ENCODE data around the gene SBNO1. TPM values are rescaled to one million over a fixed set of nuclear protein-coding genes. Genes with fewer than 3 reads are reported as not detected.
A peak's percentile ranks its signal among the peaks of the same experiment; 100 is the strongest.
"Not testable (repeated sequence)": the region's sequence is repeated elsewhere in the genome, so short reads cannot be mapped to it uniquely, and the experiment has no call there.

Gene SBNO1
- total RNA-seq, 1 experiment from 2014 or later = 10.7 TPM

GRCh38 chr12:123250471-123251383, 113.9 kb downstream of the SBNO1 start:
- DNase-seq (ENCODE audit: low spot score) = peak; percentile 95

DNA sequence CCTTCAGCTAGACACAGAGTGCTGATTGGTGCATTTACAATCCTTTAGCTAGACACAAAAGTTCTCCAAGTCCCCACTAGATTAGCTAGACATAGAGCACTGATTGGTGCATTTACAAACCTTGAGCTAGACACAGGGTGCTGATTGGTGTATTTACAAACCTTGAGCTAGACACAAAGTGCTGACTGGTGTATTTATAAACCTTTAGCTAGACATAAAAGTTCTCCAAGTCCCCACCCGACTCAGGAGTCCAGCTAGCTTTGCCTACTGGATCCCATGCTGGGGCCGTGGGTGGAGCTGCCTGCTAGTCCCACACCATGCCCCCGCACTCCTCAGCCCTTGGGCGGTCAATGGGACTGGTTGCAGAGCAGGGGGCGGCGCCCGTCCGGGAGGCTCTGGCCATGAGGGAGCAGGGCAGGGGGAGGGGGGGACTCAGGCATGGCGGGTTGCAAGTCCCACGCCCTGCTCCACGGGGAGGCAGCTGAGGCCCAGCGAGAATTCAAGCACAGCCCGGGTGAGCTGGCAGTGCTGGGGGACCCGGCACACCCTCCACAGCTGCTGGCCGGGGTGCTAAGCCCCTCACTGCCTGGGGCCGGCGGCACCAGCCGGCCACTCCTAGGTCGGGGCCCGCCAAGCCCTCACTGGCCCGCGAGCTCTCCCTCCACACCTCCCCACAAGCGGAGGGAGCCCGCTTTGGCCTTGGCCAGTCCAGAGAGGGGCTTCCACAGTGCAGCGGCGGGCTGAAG, 115.5 kb downstream of the SBNO1 start:
- not testable (repeated sequence) for DNase-seq (ENCODE audit: low spot score)

GRCh38 chr12:123248129-123248528, 116.5 kb downstream of the SBNO1 start:
- not testable (repeated sequence) for DNase-seq (ENCODE audit: low spot score)

DNA sequence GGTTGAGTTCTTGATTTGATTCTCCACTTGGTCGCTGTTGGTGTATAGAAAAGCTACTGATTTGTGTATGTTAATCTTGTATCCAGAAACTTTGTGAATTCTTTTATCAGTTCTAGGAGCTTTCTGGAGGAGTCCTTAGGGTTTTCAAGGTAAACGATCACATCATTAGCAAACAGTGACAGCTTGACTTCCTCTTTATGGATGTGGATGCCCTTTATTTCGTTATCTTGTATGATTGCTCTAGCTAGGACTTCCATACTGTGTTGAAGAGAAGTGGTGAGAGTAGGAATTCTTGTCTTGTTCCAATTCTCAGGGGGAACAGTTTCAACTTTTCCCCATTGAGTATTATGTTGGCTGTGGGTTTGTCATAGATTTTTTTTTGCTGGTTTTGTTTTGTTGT, 119.0 kb downstream of the SBNO1 start:
- no peak for DNase-seq (ENCODE audit: low spot score)

DNA sequence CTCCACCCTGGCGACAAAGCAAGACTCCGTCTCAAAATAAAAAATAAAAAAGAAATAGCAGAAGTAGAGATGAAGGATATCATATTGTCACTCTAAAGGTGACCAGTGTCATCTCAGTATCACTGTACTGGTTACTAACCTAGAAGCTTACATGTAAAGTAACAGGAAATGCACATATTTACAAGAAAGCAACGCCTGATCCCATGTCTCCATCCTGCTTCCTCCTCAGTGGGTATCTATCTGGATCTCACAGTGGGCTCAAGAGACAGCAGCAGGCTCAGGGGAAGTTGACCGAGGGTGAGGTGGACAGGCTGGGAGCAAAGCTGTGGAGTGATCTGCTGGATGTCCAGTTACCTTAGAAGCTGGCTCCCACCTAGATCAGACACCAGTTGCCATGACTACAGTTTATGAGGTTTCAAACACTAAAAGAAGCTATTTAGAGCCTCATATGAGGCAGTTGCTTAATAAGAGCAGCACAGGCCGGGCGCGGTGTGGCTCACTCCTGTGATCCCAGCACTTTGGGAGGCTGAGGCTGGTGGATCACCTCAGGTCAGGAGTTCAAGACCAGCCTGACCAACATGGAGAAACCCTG, 120.9 kb downstream of the SBNO1 start:
- DNase-seq (ENCODE audit: low spot score) = no peak

DNA sequence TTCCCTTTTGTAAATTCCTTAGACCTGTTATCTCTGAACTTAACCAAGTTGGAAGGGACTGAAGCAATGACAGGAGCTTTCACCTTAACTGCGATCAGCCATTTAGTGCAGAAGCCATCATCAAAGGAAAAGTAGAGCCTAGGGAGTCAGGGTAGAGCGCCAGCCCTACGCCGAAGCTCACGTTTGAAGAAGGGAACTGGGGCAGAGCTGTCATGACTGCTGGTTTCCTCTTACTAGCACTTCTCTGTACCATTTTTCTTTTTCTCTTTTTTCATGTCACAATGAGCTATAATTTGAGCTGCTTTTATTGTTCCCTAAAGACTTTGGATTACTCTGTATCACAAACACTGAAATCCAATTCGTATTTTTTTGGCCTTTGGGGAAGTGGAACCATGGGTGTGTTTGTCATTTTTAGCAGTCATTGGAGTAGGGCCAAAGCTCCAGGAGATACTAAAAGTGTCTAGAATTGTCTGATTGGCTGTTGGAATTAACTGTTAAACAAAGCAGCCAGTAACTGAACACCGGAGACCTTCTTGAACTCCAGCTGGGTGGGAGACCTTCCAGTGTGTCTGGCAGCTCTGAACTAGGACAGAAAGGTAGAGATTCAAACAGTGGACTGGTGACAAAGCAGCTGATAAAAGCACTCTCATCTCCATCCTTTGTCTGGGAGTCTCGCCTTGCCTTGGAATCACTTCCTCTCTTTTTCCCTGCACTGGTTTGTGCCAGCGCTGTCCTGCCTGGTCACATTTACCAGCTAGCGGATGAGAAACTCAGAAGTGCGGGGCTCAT, 122.3 kb downstream of the SBNO1 start:
- DNase-seq (ENCODE audit: low spot score) = no peak

Small RNA genes lying within 50 kb of the gene (small RNA-seq; reads per million reads assigned to genes)
- gene RF00019 (not detected), gene RNA5SP375 (0.36 reads per million)

Other genes with a start within 250 kb of the SBNO1 start
- 0.99 and 1.6 TPM in 2 replicates for gene PITPNM2, start 213.8 kb downstream of the SBNO1 start, total RNA-seq (2014; rRNA removed; shearing (Covaris generic))
- 30.2 and 34.3 TPM in 2 replicates for gene MPHOSPH9, start 131.7 kb downstream of the SBNO1 start, total RNA-seq (2014; rRNA removed; shearing (Covaris generic))
- gene MTRFR, start 131.4 kb downstream of the SBNO1 start, total RNA-seq (2014; rRNA removed; shearing (Covaris generic)) = 11.8 and 15.6 TPM in 2 replicates
- 76.1 and 81.6 TPM in 2 replicates for gene CDK2AP1, start 93.0 kb downstream of the SBNO1 start, total RNA-seq (2014; rRNA removed; shearing (Covaris generic))
- 47.6 and 62.4 TPM in 2 replicates for gene KMT5A, start 19.3 kb upstream of the SBNO1 start, total RNA-seq (2014; rRNA removed; shearing (Covaris generic))
- 2.0 and 2.9 TPM in 2 replicates for gene RILPL2, start 71.8 kb upstream of the SBNO1 start, total RNA-seq (2014; rRNA removed; shearing (Covaris generic))
- 18.3 and 29.1 TPM in 2 replicates for gene SNRNP35, start 93.3 kb upstream of the SBNO1 start, total RNA-seq (2014; rRNA removed; shearing (Covaris generic))
- gene RILPL1, start 168.9 kb upstream of the SBNO1 start, total RNA-seq (2014; rRNA removed; shearing (Covaris generic)) = 1.7 and 2.4 TPM in 2 replicates
- 255 and 282 TPM in 2 replicates for gene TMED2, start 219.7 kb upstream of the SBNO1 start, total RNA-seq (2014; rRNA removed; shearing (Covaris generic))
- gene DDX55, start 237.3 kb upstream of the SBNO1 start, total RNA-seq (2014; rRNA removed; shearing (Covaris generic)) = 33.6 and 43.0 TPM in 2 replicates

Measured in HT-29 (cell line).